PC-9 (cell line): ENCODE results near the gene CUL2. TPM values are rescaled to one million over a fixed set of nuclear protein-coding genes. Genes with fewer than 3 reads are reported as not detected.

Experiments used
- BruUV-seq: library from RNA; stranded (reverse); fragments of 400-500 nt; replicated peaks from 2 replicates; lab custom pipeline; 2021; lab: Mats Ljungman, UMichigan
- CTCF ChIA-PET: fragments of 300-600 bp; sonication (Branson Sonifier 250); formaldehyde crosslinking; loops from one replicate; lab custom pipeline; 2022; ENCODE audit warnings: antibody characterized with exemption; lab: Charles Lee
- POLR2A ChIA-PET: fragments of 300-600 bp; sonication (Branson Sonifier 250); formaldehyde crosslinking; loops from one replicate; lab custom pipeline; 2022; ENCODE audit warnings: antibody characterized with exemption; ENCODE audit not compliant: unreplicated experiment; lab: Charles Lee
- DNase-seq, 2 experiments: peaks; one replicate each; pipeline versions ENCODE4 v3.0.0 to v3.0.0-alpha.2; 2015 to 2022; ENCODE audit warnings: mixed read lengths in 1 of 2
- H2AFZ ChIP-seq: fragments of 200-600 bp; sonication (generic); 2 replicates; pipeline ENCODE4 v1.8.1; 2017; ENCODE audit warnings: antibody characterized with exemption
- H3F3A ChIP-seq: fragments of 200-600 bp; sonication (generic); 2 replicates; pipeline ENCODE4 v1.8.1; 2017; ENCODE audit warnings: antibody characterized with exemption, mild to moderate bottlenecking, low read depth; ENCODE audit not compliant: insufficient read depth
- H3K27ac ChIP-seq: fragments of 200-600 bp; sonication (generic); 2 replicates; pipeline ENCODE4 v1.6.1; 2016; ENCODE audit warnings: mixed run types
- H3K27me3 ChIP-seq: fragments of 200-600 bp; sonication (generic); 2 replicates; pipeline ENCODE4 v1.6.1; 2016; ENCODE audit warnings: low read depth, mixed run types; ENCODE audit not compliant: insufficient read depth
- H3K36me3 ChIP-seq: fragments of 200-600 bp; sonication (generic); 2 replicates; pipeline ENCODE4 v1.6.1; 2016; ENCODE audit warnings: low read depth, mixed run types
- H3K4me1 ChIP-seq: fragments of 200-600 bp; sonication (generic); replicated peaks from 2 replicates; pipeline ENCODE4 v1.6.1; 2016; ENCODE audit warnings: mixed run types; ENCODE audit not compliant: insufficient read depth
- H3K4me2 ChIP-seq: fragments of 200-600 bp; sonication (generic); 2 replicates; pipeline ENCODE4 v1.6.1; 2017; ENCODE audit warnings: mixed run types
- H3K4me3 ChIP-seq: fragments of 200-600 bp; sonication (generic); 2 replicates; pipeline ENCODE4 v1.6.1; 2016; ENCODE audit warnings: mixed run types
- H3K79me2 ChIP-seq: fragments of 200-600 bp; sonication (generic); 2 replicates; pipeline ENCODE4 v1.6.1; 2017; ENCODE audit warnings: low read depth, mixed run types
- H3K9me2 ChIP-seq: fragments of 200-600 bp; sonication (generic); 2 replicates; pipeline ENCODE4 v1.8.1; 2017; ENCODE audit warnings: mild to moderate bottlenecking; ENCODE audit not compliant: insufficient read depth
- H3K9me3 ChIP-seq: fragments of 200-600 bp; sonication (generic); 2 replicates; pipeline ENCODE4 v1.8.1; 2016; ENCODE audit warnings: low read depth; ENCODE audit not compliant: insufficient read depth
- H4K20me1 ChIP-seq: fragments of 200-600 bp; sonication (generic); 2 replicates; pipeline ENCODE4 v1.8.1; 2017; ENCODE audit not compliant: insufficient read depth
- CTCF ChIP-seq: fragments of 200-600 bp; sonication (generic); conservative IDR thresholded peaks from 2 replicates; pipeline ENCODE4 v1.6.1; 2017; ENCODE audit warnings: mixed run types, antibody characterized with exemption, mild to moderate bottlenecking, moderate library complexity
- EZH2 ChIP-seq: fragments of 200-600 bp; sonication (generic); IDR thresholded peaks from 2 replicates; pipeline ENCODE4 v1.8.0; 2017; ENCODE audit warnings: antibody characterized with exemption, low read depth
- intact Hi-C: fragments of 100-400 bp; cut with micrococcal nuclease; formaldehyde crosslinking; loops from one replicate; pipeline ENCODE4 v1.10.0; 2022; ENCODE audit not compliant: unreplicated experiment
- total RNA-seq: library from RNA; stranded (reverse); gene quantifications from 2 replicates; pipeline ENCODE4 v1.2.3, GENCODE V29; 2021

CUL2 gene
- total RNA-seq, 1 experiment from 2014 or later = 31.5 TPM

- intact Hi-C loops = no loop called here
- POLR2A ChIA-PET = interaction anchor here (0.7 kb wide), 1 partner anchor 973 kb away, joined by 3 read pairs; no protein-coding TSS in a partner anchor
These were observed 83.3 kb downstream of the CUL2 start for GRCh38 chr10:35006836-35007235.

GRCh38 chr10:35005868-35006267 lies 84.3 kb downstream of the CUL2 start:
- ChIA-PET POLR2A (interaction anchor here (0.5 kb wide), 1 partner anchor 370 kb away, joined by 3 read pairs; no protein-coding TSS in a partner anchor), CTCF (no interaction called here)
- DNase-seq = peak; percentile 66 to 92
- Histone ChIP-seq H3K4me1 (peaks cover 19% of the 10 kb centered on the region), H3K9me2 (no peaks in the 10 kb centered on the region), H3K79me2 (no peaks in the 10 kb centered on the region), H2AFZ (no peak overlapping the region), H3K36me3 (no peaks in the 10 kb centered on the region), H3K27ac (peak overlapping the region; percentile 52; the same call in 1 of the 2 replicates), H3K4me2 (peak overlapping the region; percentile 41), H4K20me1 (no peaks in the 10 kb centered on the region), H3K4me3 (no peak overlapping the region), H3K27me3 (no peaks in the 10 kb centered on the region), H3K9me3 (no peaks in the 10 kb centered on the region; the same call in 1 of the 2 replicates), H3F3A (peaks cover 19% of the 10 kb centered on the region; the same call in 1 of the 2 replicates)
- TF ChIP-seq CTCF (no peak), EZH2 (no peak)
- BruUV-seq = no TSS peak
- intact Hi-C loops = no loop called here

More at GRCh38 chr10:35006836-35007235, 83.3 kb downstream of the CUL2 start:
- no peaks in the 10 kb centered on the region; the same call in 1 of the 2 replicates for H3K36me3 ChIP-seq
- no peak overlapping the region for H3K4me2 ChIP-seq
- no peak overlapping the region for H2AFZ ChIP-seq
- BruUV-seq = no TSS peak
- DNase-seq = no peak
- H4K20me1 ChIP-seq = no peaks in the 10 kb centered on the region
- peaks cover 19% of the 10 kb centered on the region for H3K4me1 ChIP-seq
- CTCF ChIA-PET = no interaction called here
- H3K79me2 ChIP-seq = no peaks in the 10 kb centered on the region
- peaks cover 19% of the 10 kb centered on the region; the same call in 1 of the 2 replicates for H3F3A ChIP-seq
- no peaks in the 10 kb centered on the region for H3K9me2 ChIP-seq
- H3K4me3 ChIP-seq = no peak overlapping the region
- TF ChIP-seq EZH2 = no peak
- TF ChIP-seq CTCF = no peak
- no peaks in the 10 kb centered on the region; the same call in 1 of the 2 replicates for H3K9me3 ChIP-seq
- H3K27me3 ChIP-seq = no peaks in the 10 kb centered on the region
- H3K27ac ChIP-seq = peak overlapping the region; percentile 52

- Histone ChIP-seq H4K20me1 (no peaks in the 10 kb centered on the region), H3K27me3 (no peaks in the 10 kb centered on the region), H3K4me2 (no peak overlapping the region), H3K9me2 (no peaks in the 10 kb centered on the region), H3K4me1 (peaks cover 19% of the 10 kb centered on the region), H3K79me2 (no peaks in the 10 kb centered on the region), H3K36me3 (no peaks in the 10 kb centered on the region), H3F3A (peaks cover 19% of the 10 kb centered on the region; the same call in 1 of the 2 replicates), H3K27ac (no peak overlapping the region), H3K9me3 (no peaks in the 10 kb centered on the region; the same call in 1 of the 2 replicates), H3K4me3 (no peak overlapping the region), H2AFZ (no peak overlapping the region)
- CTCF ChIA-PET = no interaction called here
- POLR2A ChIA-PET = no interaction called here
- DNase-seq = no peak
- no TSS peak for BruUV-seq
- intact Hi-C loops = no loop called here
- TF ChIP-seq EZH2 = no peak
- TF ChIP-seq CTCF = no peak
These were observed 85.5 kb downstream of the CUL2 start for GRCh38 chr10:35004651-35005050.
